NOMO-1 treated with dmso at 0.1 percent for 144 hours (cell line): ENCODE data around the gene AREG.
A peak's percentile ranks its signal among the peaks of the same experiment; 100 is the strongest.

Source experiments
- DNase-seq: peaks from one replicate; lab custom pipeline; 2025; ENCODE audit not compliant: unreplicated experiment; lab: John Stamatoyannopoulos, UW

AREG gene

DNA sequence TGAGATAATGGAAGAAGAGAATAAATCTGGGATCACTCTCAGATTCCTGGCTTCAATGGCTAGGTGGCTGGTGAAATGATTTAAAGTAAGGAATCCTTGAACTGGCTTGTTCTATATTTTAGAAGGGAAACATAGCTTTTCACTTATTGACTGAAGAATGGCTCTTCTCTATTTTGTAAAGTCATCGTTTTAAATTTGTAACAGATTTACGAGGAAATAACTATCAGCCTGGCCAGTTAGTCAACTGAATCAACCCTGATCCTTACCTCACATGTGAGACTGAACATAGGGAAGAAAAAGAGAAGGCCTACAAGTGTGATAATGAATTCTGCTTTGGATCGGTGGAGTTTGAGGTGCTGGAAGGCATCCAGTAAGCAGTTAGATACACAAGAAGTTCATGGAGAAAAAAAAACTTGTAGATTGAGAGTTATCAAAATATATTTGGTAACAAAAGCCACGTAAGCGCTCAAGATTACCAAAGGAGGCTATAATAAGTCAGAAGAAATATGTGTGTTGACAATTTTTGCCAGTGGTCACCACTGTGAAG lies 12.0 kb downstream of the AREG start:
- no peak for DNase-seq

DNA sequence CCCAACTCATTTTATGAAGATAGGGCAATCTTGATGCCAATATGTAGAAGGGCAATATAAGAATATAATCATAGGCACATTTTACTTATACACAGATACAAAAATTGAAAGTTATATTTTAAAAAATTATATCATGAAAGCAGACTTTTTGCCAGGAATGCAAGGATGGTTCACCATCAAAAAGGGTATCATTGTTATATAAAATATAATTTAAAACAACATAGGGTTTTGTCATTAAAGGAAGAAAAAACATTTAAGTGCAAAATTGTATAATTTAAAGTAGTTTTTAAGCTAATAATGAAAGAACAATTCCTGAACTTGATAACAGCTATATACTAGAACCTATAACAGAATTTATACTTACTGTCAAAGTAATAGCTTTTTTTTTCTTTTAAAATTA lies 15.9 kb downstream of the AREG start:
- DNase-seq, result no peak

- no peak for DNase-seq
Observed at GRCh38 chr4:74463123-74463522, 18.2 kb downstream of the AREG start.

DNA sequence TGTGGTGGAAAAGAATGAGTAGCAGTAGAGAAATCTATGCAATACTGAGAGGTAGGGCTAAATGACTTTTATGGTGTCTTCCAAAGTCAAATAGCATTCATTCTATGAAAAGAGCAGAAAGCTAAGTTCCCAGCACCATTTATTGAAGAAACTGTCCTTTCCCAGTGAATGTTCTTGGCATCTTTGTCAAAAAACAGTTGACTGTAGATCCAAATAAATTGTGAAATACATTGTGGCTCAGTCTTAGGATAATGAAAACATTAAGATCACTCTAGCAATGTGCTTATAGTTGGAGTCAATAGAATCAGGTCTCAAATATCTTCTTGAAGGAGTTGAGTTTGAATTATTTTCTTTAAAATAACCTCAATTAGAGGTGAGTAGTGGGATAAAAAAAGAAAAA lies 19.4 kb downstream of the AREG start:
- no peak for DNase-seq

DNA sequence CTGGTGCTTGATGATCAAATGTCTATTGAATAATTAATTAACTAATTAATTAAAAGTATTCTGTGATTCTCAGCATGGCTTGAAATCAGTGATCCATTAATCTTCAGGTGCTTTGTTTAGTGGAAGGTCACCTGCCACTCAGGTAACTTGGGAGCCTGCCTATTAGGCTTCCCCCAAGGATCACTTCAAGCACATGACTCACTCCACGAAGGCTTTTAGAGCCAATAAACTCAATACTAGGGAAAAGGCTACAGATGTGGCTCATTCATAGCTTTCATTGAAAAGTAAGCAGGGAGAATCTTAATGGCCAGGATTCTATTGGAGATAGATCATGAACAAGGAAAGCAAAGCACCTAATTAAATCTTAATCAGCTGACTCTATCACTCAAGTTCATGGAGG lies 21.3 kb downstream of the AREG start:
- no peak for DNase-seq

DNA sequence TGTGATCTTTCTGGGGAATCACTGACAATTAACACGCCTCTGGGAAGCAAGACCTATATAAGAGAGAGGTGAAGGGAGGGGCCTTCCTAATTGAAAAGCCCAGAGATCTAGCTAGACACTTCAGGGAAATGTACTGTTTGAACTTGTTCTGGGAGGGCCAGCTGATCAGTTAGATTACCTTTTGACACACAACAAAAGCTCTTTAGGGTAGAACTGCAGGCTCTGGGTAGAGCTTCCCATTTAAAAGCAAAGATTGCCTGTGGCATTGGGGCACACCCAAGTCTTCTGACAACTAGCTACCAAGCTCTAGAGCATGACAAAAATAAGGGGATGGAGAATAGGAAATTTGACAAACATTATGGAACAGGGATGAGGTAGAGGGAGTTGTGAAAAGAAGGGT lies 26.3 kb downstream of the AREG start:
- DNase-seq, result no peak

- no peak for DNase-seq
Observed at GRCh38 chr4:74473155-74473811, 28.3 kb downstream of the AREG start.

DNA sequence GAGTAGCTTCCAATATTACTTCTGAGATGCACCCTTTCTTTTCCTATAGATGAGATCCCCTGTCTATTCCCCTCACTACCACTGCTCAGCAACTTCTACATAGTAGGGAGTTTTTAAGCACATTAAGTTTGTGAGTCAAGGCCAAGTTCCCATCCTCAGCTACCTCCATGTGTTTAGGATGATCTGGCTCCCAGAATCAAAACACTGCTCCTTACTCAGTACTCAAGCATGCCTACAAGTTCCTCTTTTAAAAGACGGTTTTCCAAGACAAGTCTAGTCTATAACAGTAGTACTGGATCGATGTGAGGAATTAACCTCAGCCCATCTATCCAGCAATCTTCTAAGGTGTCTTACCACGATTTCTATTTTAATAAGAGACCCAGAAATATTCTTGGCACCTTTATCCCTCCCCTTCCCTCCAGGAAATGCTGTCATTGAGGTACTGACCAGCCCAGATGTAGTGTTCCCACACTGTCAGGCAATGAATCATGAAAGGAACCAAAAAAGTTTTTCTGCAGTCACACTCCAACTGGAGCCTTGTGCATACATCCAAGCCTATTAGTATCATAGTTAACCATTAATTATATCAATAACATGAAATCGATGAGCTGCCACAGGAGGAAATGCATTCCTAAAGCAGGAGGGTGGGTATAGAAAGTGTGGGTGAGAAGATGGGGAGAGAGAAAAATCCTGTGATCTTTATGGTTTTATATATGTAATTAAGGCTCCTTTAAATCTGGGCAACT lies 29.6 kb downstream of the AREG start:
- no peak for DNase-seq

- no peak for DNase-seq
Observed at GRCh38 chr4:74475091-74475800, 30.3 kb downstream of the AREG start.

- DNase-seq, result no peak
Observed at GRCh38 chr4:74475946-74476345, 31.0 kb downstream of the AREG start.

- no peak for DNase-seq
Observed at GRCh38 chr4:74479009-74479408, 34.1 kb downstream of the AREG start.

- DNase-seq, result no peak
Observed at GRCh38 chr4:74480267-74480666, 35.3 kb downstream of the AREG start.

DNA sequence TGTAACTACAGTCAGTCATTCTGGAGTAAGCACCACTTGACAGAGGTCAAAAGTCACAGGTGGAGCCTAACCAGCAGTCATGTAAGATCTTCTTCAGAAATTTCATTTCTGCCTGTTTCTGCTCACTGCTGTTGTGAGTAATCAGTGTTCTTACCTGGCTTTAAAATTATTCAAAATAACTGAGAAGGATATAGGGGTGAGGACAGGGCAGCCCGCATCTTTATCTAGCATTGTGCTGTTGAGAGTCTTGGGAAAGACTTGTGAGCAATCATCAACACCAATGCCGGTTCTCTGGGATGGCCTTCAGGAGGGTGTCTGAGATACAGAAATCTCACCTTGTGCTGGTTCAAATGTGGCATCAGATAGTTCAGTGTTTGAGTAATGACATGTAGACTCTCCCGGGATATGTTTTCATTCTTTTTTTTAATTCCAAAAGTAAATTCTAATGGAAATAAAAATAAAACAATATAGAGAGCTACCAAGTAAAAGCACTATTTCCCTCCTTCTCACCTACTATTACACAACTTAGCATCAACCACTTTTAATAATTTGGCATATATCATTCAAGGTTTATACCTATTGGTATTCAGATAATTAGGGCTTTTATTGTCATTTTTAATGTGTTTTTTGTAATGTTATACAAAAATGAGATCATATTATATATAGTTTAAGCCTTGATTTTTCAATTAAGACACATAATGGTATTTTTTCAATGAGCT lies 37.1 kb downstream of the AREG start:
- DNase-seq, result no peak

DNA sequence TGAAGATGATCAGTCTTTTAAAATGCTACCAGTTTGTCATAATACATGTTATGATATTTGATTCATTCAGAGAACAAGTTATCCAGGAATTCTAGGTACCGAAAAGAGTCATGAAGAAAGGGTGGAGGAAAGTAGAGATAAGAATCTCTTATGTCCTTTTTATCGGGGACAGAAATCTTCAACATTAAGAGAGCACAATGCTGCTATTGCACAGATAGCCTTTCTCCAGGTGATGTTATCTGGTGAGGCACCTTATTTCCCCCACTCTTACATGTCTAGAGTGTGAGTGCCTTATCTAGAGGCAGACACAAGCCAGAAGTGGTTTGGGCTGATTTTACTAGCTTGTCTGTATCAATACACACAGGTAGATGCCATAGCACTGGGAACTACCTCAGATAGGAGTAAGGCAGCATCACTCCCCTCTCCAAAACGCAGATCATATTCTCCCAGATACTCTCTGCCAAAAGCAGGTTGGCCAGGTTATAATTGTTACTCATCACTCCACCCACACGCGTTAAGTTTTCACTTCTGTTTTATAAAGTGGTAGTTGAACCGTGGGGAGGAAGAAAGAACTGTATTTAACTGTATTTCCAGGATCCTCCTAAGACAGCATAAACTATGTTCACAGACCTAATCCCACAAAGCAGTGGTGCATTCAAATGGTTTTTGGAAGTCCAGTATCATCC lies 38.4 kb downstream of the AREG start:
- peak; percentile 10 for DNase-seq

DNA sequence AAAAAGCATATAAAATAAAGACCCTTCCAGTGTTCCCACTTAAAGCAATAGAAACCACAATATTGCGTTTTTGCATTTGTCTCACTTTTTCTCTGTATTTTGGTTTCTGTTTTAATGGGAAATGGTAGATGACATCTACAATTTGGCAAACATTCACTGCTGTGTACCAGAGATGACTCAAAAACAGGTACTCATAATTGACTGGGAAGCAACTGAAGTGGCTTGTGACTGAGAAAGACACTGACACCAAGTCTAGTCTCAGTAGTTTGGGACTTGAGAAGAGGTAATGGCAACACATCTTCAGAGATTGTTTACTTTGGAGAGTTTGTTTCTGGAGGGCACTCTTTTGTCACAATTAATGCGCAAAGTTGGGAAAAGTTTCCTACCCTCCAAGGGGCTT lies 42.0 kb downstream of the AREG start:
- no peak for DNase-seq

- DNase-seq, result no peak
Observed at GRCh38 chr4:74487771-74488170, 42.8 kb downstream of the AREG start.

DNA sequence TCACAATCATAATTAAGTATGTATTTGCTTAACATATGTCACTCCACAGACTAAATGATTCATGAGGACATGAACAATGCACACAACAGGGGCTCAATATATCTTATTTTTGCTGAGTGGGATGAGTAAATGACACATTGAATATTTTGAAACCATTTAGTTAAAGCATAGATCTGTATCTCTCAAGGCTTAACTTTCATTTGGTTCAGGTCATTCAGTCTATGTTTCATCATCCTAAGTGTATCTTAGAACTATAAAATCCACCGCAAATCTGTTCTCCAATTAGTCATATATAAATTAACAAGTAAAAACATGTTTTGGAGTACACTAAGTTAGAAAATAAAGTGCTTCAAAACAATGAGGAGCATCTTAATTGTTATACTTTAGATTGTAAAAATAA lies 45.8 kb downstream of the AREG start:
- no peak for DNase-seq

GRCh38 chr4:74499986-74500781 lies 55.2 kb downstream of the AREG start:
- DNase-seq, result no peak

GRCh38 chr4:74501579-74501978 lies 56.6 kb downstream of the AREG start:
- no peak for DNase-seq

- no peak for DNase-seq
Observed at GRCh38 chr4:74503580-74503979, 58.6 kb downstream of the AREG start.
